Esophagus squamous epithelium (tissue), 4 donors: ENCODE results near the gene STING1.

Experiments
- CTCF ChIP-seq, 6 experiments: fragments of 450-650 bp in 4 of 6; fragments of 200-600 bp in 2 of 6; sonication (generic) in 2 of 6; IDR thresholded peaks; one replicate each; pipeline ENCODE4 v1.5.1; 2016 to 2019; ENCODE audit warnings: antibody characterized with exemption in 6 of 6, mild to moderate bottlenecking in 4 of 6, moderate library complexity in 4 of 6
- POLR2A ChIP-seq, 4 donors: fragments of 450-650 bp; IDR thresholded peaks; one replicate each; pipeline ENCODE4 v1.6.1; 2017; ENCODE audit warnings: antibody characterized with exemption in 4 of 4, mild to moderate bottlenecking in 4 of 4, moderate library complexity in 3 of 4

DNA sequence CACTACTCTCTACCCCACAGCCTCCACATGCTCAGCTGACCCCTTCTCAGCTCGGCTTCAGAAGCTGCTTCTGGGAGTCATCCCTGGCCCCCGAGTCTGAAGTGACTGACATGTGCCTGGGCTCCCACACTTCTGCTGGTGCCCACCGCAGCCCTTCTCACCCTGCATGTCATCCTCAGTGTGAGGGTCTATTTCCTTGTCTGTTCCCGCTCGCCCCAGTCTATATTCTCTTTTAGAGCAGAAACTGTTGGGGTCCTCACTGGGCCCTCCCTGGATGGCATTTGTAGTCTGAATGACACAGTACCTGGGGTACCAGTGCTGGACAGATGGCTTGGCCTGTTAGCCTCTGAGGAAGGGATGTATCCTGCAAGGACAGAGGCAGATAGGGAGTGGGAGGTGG is 25.3 kb downstream of the STING1 start:
- TF ChIP-seq CTCF (IDR thresholded peaks at IDR 0.05) (no peak), POLR2A (IDR thresholded peaks at IDR 0.05) (no peak)
